Transverse colon (tissue), 4 donors: Measurements from ENCODE around the gene STEAP2.

Source experiments
- CTCF ChIP-seq, 5 experiments: fragments of 200-600 bp in 3 of 5; fragments of 450-650 bp in 2 of 5; sonication (generic) in 3 of 5; IDR thresholded peaks; 1 replicate in 2 of 5; 2 replicates in 3 of 5; pipeline ENCODE4 v1.5.1; 2016 to 2017; ENCODE audit warnings: antibody characterized with exemption in 5 of 5, inconsistent platforms in 3 of 5, mild to moderate bottlenecking in 2 of 5, moderate library complexity in 1 of 5
- EP300 ChIP-seq: sonication (generic); formaldehyde crosslinking; IDR thresholded peaks from one replicate; pipeline ENCODE4 v1.6.1; 2017; ENCODE audit warnings: antibody characterized with exemption, low read depth
- POLR2A ChIP-seq: fragments of 450-650 bp; IDR thresholded peaks from one replicate; pipeline ENCODE4 v1.6.1; 2016; ENCODE audit warnings: antibody characterized with exemption, mild to moderate bottlenecking, moderate library complexity
- POLR2AphosphoS5 ChIP-seq, 3 donors: sonication (generic); formaldehyde crosslinking; IDR thresholded peaks; one replicate each; pipeline ENCODE4 v1.6.1; 2016; ENCODE audit warnings: antibody characterized with exemption in 3 of 3

GRCh38 chr7:90181485-90181884 is 30.1 kb upstream of the STEAP2 start:
- no peak for TF ChIP-seq CTCF (IDR thresholded peaks at IDR 0.05)
- TF ChIP-seq POLR2A = no peak
- TF ChIP-seq EP300 = no peak
- TF ChIP-seq POLR2AphosphoS5 (IDR thresholded peaks at IDR 0.05) = no peak
